ENCODE data around the gene ASTN2. TPM values are rescaled to one million over a fixed set of nuclear protein-coding genes. Genes with fewer than 3 reads are reported as not detected.

Gene ASTN2
- total and polyA plus RNA-seq, 9 donors, result 1.8 to 6.4 (median 3.2) TPM

- 90 to 98% (median 92%) methylated on average over 3 of the region's 3 CpGs for WGBS, 3 donors
- intact Hi-C loops (cut with DNase I), result no loop called here
- H3K9me3 ChIP-seq, result no peaks in the 10 kb centered on the region
Observed at GRCh38 chr9:116942593-116943061, 472.2 kb downstream of the ASTN2 start.

GRCh38 chr9:116941266-116941665, 473.6 kb downstream of the ASTN2 start:
- Histone ChIP-seq H3K27ac (no peak overlapping the region), H3K4me3 (no peak overlapping the region), H3K4me1 (ENCODE audit: insufficient read depth) (no peaks in the 10 kb centered on the region), H3K27me3 (no peaks in the 10 kb centered on the region), H3K36me3 (no peaks in the 10 kb centered on the region), H3K9me3 (no peaks in the 10 kb centered on the region)
- intact Hi-C loops (cut with DNase I), result no loop called here
- TF ChIP-seq POLR2A (IDR thresholded peaks at IDR 0.05), result no peak
- TF ChIP-seq EP300 (IDR thresholded peaks at IDR 0.05), result no peak
- TF ChIP-seq, protein P1, sequence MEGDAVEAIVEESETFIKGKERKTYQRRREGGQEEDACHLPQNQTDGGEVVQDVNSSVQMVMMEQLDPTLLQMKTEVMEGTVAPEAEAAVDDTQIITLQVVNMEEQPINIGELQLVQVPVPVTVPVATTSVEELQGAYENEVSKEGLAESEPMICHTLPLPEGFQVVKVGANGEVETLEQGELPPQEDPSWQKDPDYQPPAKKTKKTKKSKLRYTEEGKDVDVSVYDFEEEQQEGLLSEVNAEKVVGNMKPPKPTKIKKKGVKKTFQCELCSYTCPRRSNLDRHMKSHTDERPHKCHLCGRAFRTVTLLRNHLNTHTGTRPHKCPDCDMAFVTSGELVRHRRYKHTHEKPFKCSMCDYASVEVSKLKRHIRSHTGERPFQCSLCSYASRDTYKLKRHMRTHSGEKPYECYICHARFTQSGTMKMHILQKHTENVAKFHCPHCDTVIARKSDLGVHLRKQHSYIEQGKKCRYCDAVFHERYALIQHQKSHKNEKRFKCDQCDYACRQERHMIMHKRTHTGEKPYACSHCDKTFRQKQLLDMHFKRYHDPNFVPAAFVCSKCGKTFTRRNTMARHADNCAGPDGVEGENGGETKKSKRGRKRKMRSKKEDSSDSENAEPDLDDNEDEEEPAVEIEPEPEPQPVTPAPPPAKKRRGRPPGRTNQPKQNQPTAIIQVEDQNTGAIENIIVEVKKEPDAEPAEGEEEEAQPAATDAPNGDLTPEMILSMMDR (IDR thresholded peaks at IDR 0.05), result no peak
- DNase-seq, result no peak

More at GRCh38 chr9:116942593-116943061, 472.2 kb downstream of the ASTN2 start:
- no peak for TF ChIP-seq EP300 (IDR thresholded peaks at IDR 0.05)
- TF ChIP-seq, protein P1 (IDR thresholded peaks at IDR 0.05), result no peak
- no peak for TF ChIP-seq POLR2A (IDR thresholded peaks at IDR 0.05)
- H3K4me1 ChIP-seq (ENCODE audit: insufficient read depth), result no peaks in the 10 kb centered on the region
- DNase-seq, result no peak
- H3K27ac ChIP-seq, result no peak overlapping the region
- H3K4me3 ChIP-seq, result no peak overlapping the region
- H3K36me3 ChIP-seq, result no peaks in the 10 kb centered on the region
- H3K27me3 ChIP-seq, result no peaks in the 10 kb centered on the region

- Histone ChIP-seq H3K27ac (no peak overlapping the region), H3K36me3 (no peaks in the 10 kb centered on the region), H3K9me3 (no peaks in the 10 kb centered on the region), H3K27me3 (no peaks in the 10 kb centered on the region), H3K4me3 (no peak overlapping the region), H3K4me1 (ENCODE audit: insufficient read depth) (no peaks in the 10 kb centered on the region)
- no peak for DNase-seq
- intact Hi-C loops (cut with DNase I), result no loop called here
- 91 to 95% (median 93%) methylated on average over 4 of the region's 4 CpGs for WGBS, 3 donors
- TF ChIP-seq, protein P1 (IDR thresholded peaks at IDR 0.05), result no peak
- no peak for TF ChIP-seq POLR2A (IDR thresholded peaks at IDR 0.05)
- TF ChIP-seq EP300 (IDR thresholded peaks at IDR 0.05), result no peak
Observed at GRCh38 chr9:116940614-116941215, 474.1 kb downstream of the ASTN2 start.

DNA sequence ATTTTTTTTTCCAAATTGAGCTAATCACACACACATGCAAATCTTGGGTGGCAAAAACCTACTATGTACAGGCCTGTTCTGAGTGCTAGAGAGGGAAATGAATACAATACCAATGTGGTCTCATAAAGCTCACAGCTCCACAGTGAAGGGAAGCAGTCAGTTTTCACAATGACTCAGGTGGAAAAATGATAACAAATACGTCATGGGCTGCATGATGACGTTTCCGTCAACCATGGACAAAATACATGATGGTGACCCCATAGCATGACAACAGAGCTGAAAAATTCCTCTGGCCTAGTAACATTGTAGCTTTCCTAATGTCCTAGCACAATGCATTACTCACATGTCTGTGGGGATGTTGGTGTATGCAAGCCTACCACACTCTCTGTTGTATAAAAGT, 475.2 kb downstream of the ASTN2 start:
- WGBS, 3 donors, result 84 to 89% (median 88%) methylated on average over 3 of the region's 3 CpGs
- no peak for DNase-seq
- H3K4me3 ChIP-seq, result no peak overlapping the region
- H3K9me3 ChIP-seq, result no peaks in the 10 kb centered on the region
- no peaks in the 10 kb centered on the region for H3K36me3 ChIP-seq
- intact Hi-C loops (cut with DNase I), result no loop called here
- H3K4me1 ChIP-seq (ENCODE audit: insufficient read depth), result no peaks in the 10 kb centered on the region
- no peak overlapping the region for H3K27ac ChIP-seq
- no peaks in the 10 kb centered on the region for H3K27me3 ChIP-seq
- TF ChIP-seq, protein P1 (IDR thresholded peaks at IDR 0.05), result no peak
- no peak for TF ChIP-seq POLR2A (IDR thresholded peaks at IDR 0.05)
- no peak for TF ChIP-seq EP300 (IDR thresholded peaks at IDR 0.05)
